Fibroblast of lung (primary cell): ENCODE results near the gene ERBB4. TPM values are rescaled to one million over a fixed set of nuclear protein-coding genes. Genes with fewer than 3 reads are reported as not detected.

Source experiments
- DNase-seq, 2 donors: peaks; one replicate each; pipeline versions ENCODE4 v3.0.0 to v3.0.0-alpha.2; 2010; ENCODE audit warnings: low read depth in 2 of 2
- H2AFZ ChIP-seq: 2 replicates; pipeline ENCODE4 v1.5.1; 2012; ENCODE audit warnings: low read length, control low read depth, inconsistent platforms
- H3K27ac ChIP-seq: 2 replicates; pipeline ENCODE4 v1.5.1; 2011; ENCODE audit warnings: low read length, control low read depth; ENCODE audit not compliant: insufficient read depth
- H3K27me3 ChIP-seq: 2 replicates; pipeline ENCODE4 v1.5.1; 2011; ENCODE audit warnings: mild to moderate bottlenecking, low read length; ENCODE audit not compliant: control insufficient read depth, insufficient read depth
- H3K36me3 ChIP-seq: 2 replicates; pipeline ENCODE4 v1.5.1; 2011; ENCODE audit warnings: low read length; ENCODE audit not compliant: control insufficient read depth, insufficient read depth
- H3K4me1 ChIP-seq: 2 replicates; pipeline ENCODE4 v1.5.1; 2011; ENCODE audit warnings: low read length; ENCODE audit not compliant: control insufficient read depth, insufficient read depth; ENCODE audit errors: extremely low read depth
- H3K4me2 ChIP-seq: 2 replicates; pipeline ENCODE4 v1.5.1; 2011; ENCODE audit warnings: low read length, control low read depth; ENCODE audit not compliant: insufficient read depth; ENCODE audit errors: extremely low read depth
- H3K4me3 ChIP-seq, 4 experiments: fragments of 200-600 bp in 1 of 4; sonication (generic) in 1 of 4; replicated peaks in 1 of 4; 2 replicates each; pipeline ENCODE4 v1.5.1; 2011 to 2016; ENCODE audit warnings: low read length in 4 of 4, low read depth in 3 of 4, mild to moderate bottlenecking in 3 of 4, control low read depth in 2 of 4, inconsistent platforms in 1 of 4, mixed read lengths in 1 of 4; ENCODE audit not compliant: insufficient read depth in 1 of 4; ENCODE audit errors: control extremely low read depth in 1 of 4
- H3K79me2 ChIP-seq: 2 replicates; pipeline ENCODE4 v1.5.1; 2012; ENCODE audit warnings: mild to moderate bottlenecking, low read length, inconsistent platforms; ENCODE audit not compliant: control insufficient read depth, insufficient read depth
- H3K9ac ChIP-seq: 2 replicates; pipeline ENCODE4 v1.5.1; 2011; ENCODE audit warnings: mild to moderate bottlenecking, low read length, control low read depth; ENCODE audit not compliant: insufficient read depth
- H3K9me3 ChIP-seq: 2 replicates; pipeline ENCODE4 v1.5.1; 2012; ENCODE audit warnings: low read depth, low read length; ENCODE audit not compliant: control insufficient read depth, insufficient read depth
- H4K20me1 ChIP-seq: 2 replicates; pipeline ENCODE4 v1.5.1; 2011; ENCODE audit warnings: low read length; ENCODE audit not compliant: control insufficient read depth, insufficient read depth; ENCODE audit errors: extremely low read depth
- CTCF ChIP-seq, 2 donors: IDR thresholded peaks in 1 of 2; conservative IDR thresholded peaks in 1 of 2; 1 replicate in 1 of 2; 2 replicates in 1 of 2; pipeline ENCODE4 v1.5.1; 2011 to 2012; ENCODE audit warnings: low read length in 2 of 2, control low read depth in 1 of 2, inconsistent platforms in 1 of 2, low read depth in 1 of 2, mild to moderate bottlenecking in 1 of 2
- EZH2 ChIP-seq: IDR thresholded peaks from 2 replicates; pipeline ENCODE4 v1.5.1; 2012; ENCODE audit warnings: low read length, control low read depth, mild to moderate bottlenecking; ENCODE audit errors: missing control alignments
- polyA plus RNA-seq, 2 donors: library from polyadenylated mRNA; depleted of rRNA in 1 of 2; stranded (reverse) in 1 of 2; unstranded in 1 of 2; fragments of >200 nt; gene quantifications; 2 replicates each; pipeline ENCODE4 v1.2.1, GENCODE V29; 2011 to 2012; ENCODE audit warnings: missing spikeins in 1 of 2
- total RNA-seq: library from RNA; depleted of rRNA; stranded (reverse); fragments of >200 nt; gene quantifications from 2 replicates; pipeline ENCODE4 v1.2.1, GENCODE V29; 2014

The ERBB4 gene
- total and polyA plus RNA-seq, 2 donors (not counting 1 experiment from before 2014, with no cell fraction given), result 0.08 to 0.17 TPM

GRCh38 chr2:212237350-212238095 is 301.1 kb downstream of the ERBB4 start:
- no peaks in the 10 kb centered on the region for H3K9me3 ChIP-seq
- no peak overlapping the region for H3K4me2 ChIP-seq
- no peak overlapping the region for H3K4me3 ChIP-seq

GRCh38 chr2:212228743-212229171 is 309.8 kb downstream of the ERBB4 start:
- TF ChIP-seq CTCF (conservative IDR thresholded peaks at IDR 0.05 in 1 of 2, IDR thresholded peaks at IDR 0.05 in 1 of 2; ENCODE audit: low read depth in 1 of 2, low read length in 2 of 2) (no peak), EZH2 (no peak)
- no peak overlapping the region for H3K4me2 ChIP-seq
- H4K20me1 ChIP-seq, result no peaks in the 10 kb centered on the region
- H3K4me1 ChIP-seq, result no peaks in the 10 kb centered on the region
- no peak overlapping the region for H3K27ac ChIP-seq
- peak; percentile 31 to 58 for DNase-seq
- no peaks in the 10 kb centered on the region for H3K27me3 ChIP-seq
- H2AFZ ChIP-seq, result no peak overlapping the region
- H3K79me2 ChIP-seq, result no peaks in the 10 kb centered on the region
- no peak overlapping the region for H3K9ac ChIP-seq
- no peaks in the 10 kb centered on the region for H3K36me3 ChIP-seq
- no peaks in the 10 kb centered on the region for H3K9me3 ChIP-seq
- H3K4me3 ChIP-seq, result no peak overlapping the region

More at GRCh38 chr2:212237350-212238095, 301.1 kb downstream of the ERBB4 start:
- Histone ChIP-seq H3K27ac (no peak overlapping the region), H2AFZ (no peak overlapping the region), H3K79me2 (no peaks in the 10 kb centered on the region), H3K27me3 (no peaks in the 10 kb centered on the region), H4K20me1 (no peaks in the 10 kb centered on the region), H3K9ac (no peak overlapping the region), H3K4me1 (no peaks in the 10 kb centered on the region), H3K36me3 (no peaks in the 10 kb centered on the region)
- no peak for DNase-seq
- TF ChIP-seq EZH2, result no peak
- no peak for TF ChIP-seq CTCF (conservative IDR thresholded peaks at IDR 0.05 in 1 of 2, IDR thresholded peaks at IDR 0.05 in 1 of 2; ENCODE audit: low read depth in 1 of 2, low read length in 2 of 2)

- TF ChIP-seq EZH2 (no peak), CTCF (conservative IDR thresholded peaks at IDR 0.05 in 1 of 2, IDR thresholded peaks at IDR 0.05 in 1 of 2; ENCODE audit: low read depth in 1 of 2, low read length in 2 of 2) (no peak)
- H3K36me3 ChIP-seq, result no peaks in the 10 kb centered on the region
- H3K79me2 ChIP-seq, result no peaks in the 10 kb centered on the region
- H3K4me1 ChIP-seq, result no peaks in the 10 kb centered on the region
- H3K9me3 ChIP-seq, result no peaks in the 10 kb centered on the region
- H3K4me3 ChIP-seq, result no peak overlapping the region
- peak; percentile 79 to 91 for DNase-seq
- no peaks in the 10 kb centered on the region for H4K20me1 ChIP-seq
- H3K27ac ChIP-seq, result no peak overlapping the region
- H2AFZ ChIP-seq, result no peak overlapping the region
- H3K9ac ChIP-seq, result no peak overlapping the region
- no peak overlapping the region for H3K4me2 ChIP-seq
- no peaks in the 10 kb centered on the region for H3K27me3 ChIP-seq
Measured at GRCh38 chr2:212227755-212228154, 310.8 kb downstream of the ERBB4 start.
